ENCODE measurements around the gene RNF181. TPM values are rescaled to one million over a fixed set of nuclear protein-coding genes. Genes with fewer than 3 reads are reported as not detected.
"Not testable (repeated sequence)": the region's sequence is repeated elsewhere in the genome, so short reads cannot be mapped to it uniquely, and the experiment has no call there.

Gene RNF181
- total RNA-seq, 1 experiment from 2014 or later: 78.5 TPM

DNA sequence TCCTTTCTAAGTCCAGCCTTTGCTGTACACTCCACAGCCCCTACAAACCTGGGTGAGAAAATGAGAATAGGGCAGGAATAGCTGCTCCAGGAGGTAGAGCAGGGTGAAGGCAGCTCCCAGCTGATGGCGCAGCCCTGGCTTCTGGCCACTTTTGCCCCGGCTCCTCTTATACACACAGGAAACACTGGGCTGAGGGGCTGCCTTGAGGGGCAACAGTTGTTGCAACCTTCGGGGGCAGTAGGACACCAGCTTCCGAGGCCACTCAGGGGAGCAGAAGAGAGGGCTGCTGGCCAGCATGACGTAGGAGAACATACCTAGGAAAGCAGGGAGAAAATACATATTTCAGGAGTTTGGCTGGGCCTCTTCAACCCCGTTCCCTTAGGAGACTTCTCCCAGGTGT is 42.4 kb upstream of the RNF181 start:
- Histone ChIP-seq H3K27me3 (replicated peaks; ENCODE audit: insufficient read depth, low read depth, low read length, poor library complexity) (no peaks in the 10 kb centered on the region), H3K4me1 (ENCODE audit: insufficient read depth, low read length, poor library complexity, severe bottlenecking) (no peaks in the 10 kb centered on the region), H3K27ac (ENCODE audit: low read depth, low read length, poor library complexity, severe bottlenecking) (no peak overlapping the region), H3K4me3 (ENCODE audit: low read depth, low read length, poor library complexity, severe bottlenecking) (no peak overlapping the region), H3K36me3 (ENCODE audit: insufficient read depth, low read length, poor library complexity, severe bottlenecking) (peaks cover 64% of the 10 kb centered on the region), H3K9me3 (ENCODE audit: low read depth, low read length, poor library complexity, severe bottlenecking) (no peaks in the 10 kb centered on the region)
- intact Hi-C loops (cut with micrococcal nuclease; ENCODE audit: unreplicated experiment): loop anchor here (2.0 to 10.0 kb wide), 2 partner anchors 252 to 488 kb away; no protein-coding TSS in a partner anchor
- DNase-seq (ENCODE audit: low spot score): no peak
- TF ChIP-seq, protein P1, sequence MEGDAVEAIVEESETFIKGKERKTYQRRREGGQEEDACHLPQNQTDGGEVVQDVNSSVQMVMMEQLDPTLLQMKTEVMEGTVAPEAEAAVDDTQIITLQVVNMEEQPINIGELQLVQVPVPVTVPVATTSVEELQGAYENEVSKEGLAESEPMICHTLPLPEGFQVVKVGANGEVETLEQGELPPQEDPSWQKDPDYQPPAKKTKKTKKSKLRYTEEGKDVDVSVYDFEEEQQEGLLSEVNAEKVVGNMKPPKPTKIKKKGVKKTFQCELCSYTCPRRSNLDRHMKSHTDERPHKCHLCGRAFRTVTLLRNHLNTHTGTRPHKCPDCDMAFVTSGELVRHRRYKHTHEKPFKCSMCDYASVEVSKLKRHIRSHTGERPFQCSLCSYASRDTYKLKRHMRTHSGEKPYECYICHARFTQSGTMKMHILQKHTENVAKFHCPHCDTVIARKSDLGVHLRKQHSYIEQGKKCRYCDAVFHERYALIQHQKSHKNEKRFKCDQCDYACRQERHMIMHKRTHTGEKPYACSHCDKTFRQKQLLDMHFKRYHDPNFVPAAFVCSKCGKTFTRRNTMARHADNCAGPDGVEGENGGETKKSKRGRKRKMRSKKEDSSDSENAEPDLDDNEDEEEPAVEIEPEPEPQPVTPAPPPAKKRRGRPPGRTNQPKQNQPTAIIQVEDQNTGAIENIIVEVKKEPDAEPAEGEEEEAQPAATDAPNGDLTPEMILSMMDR (conservative IDR thresholded peaks at IDR 0.05; ENCODE audit: low read depth, low read length): no peak
- TF ChIP-seq EZH2 (IDR thresholded peaks at IDR 0.05; ENCODE audit: borderline replicate concordance, low read depth, low read length, poor library complexity, severe bottlenecking): no peak
- no TSS peak for BruUV-seq (replicated peaks)
- ChIA-PET POLR2A (ENCODE audit: low non-redundant PET) (no interaction called here), CTCF (interaction anchor here (0.5 kb wide), 1 partner anchor 100 kb away, joined by 4 read pairs; no protein-coding TSS in a partner anchor)

DNA sequence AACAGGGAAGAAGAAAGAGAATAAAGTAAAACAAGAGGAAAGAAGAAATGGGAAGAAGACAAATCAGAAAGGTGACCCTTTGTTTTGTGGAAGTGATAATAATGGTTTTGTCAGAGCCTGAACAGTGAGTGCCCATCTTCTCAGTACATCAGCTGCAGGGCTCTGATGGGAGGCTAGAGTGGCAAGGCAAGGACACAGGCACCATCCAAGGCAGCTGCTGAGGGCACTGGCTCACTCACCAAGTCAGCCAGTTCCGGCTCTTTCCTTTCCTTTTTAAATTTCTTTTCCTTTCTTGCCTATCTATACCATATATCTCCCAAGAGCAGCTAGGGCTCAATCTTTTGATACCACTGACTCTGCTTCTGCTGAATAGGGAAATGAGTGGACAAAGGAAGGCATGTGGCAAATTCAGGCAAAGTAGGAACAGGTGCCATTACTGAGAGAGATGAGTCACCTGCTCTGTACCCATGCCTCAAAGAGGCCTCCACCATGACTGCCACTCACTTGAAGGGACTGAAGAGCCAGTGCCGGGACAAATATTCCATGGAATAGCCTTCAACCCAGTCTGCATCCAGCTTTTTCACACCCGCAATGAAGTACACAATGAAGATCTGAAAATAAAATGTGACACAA is 40.4 kb upstream of the RNF181 start:
- H3K27ac ChIP-seq (ENCODE audit: low read depth, low read length, poor library complexity, severe bottlenecking): no peak overlapping the region
- H3K4me3 ChIP-seq (ENCODE audit: low read depth, low read length, poor library complexity, severe bottlenecking): no peak overlapping the region
- POLR2A ChIA-PET (ENCODE audit: low non-redundant PET): no interaction called here
- H3K4me1 ChIP-seq (ENCODE audit: insufficient read depth, low read length, poor library complexity, severe bottlenecking): peaks cover 4% of the 10 kb centered on the region
- no peaks in the 10 kb centered on the region for H3K27me3 ChIP-seq (replicated peaks; ENCODE audit: insufficient read depth, low read depth, low read length, poor library complexity)
- no TSS peak for BruUV-seq (replicated peaks)
- H3K36me3 ChIP-seq (ENCODE audit: insufficient read depth, low read length, poor library complexity, severe bottlenecking): peaks cover 62% of the 10 kb centered on the region
- no peak for TF ChIP-seq EZH2 (IDR thresholded peaks at IDR 0.05; ENCODE audit: borderline replicate concordance, low read depth, low read length, poor library complexity, severe bottlenecking)
- TF ChIP-seq, protein P1 (conservative IDR thresholded peaks at IDR 0.05; ENCODE audit: low read depth, low read length): no peak
- CTCF ChIA-PET: no interaction called here
- H3K9me3 ChIP-seq (ENCODE audit: low read depth, low read length, poor library complexity, severe bottlenecking): no peaks in the 10 kb centered on the region
- no peak for DNase-seq (ENCODE audit: low spot score)
- intact Hi-C loops (cut with micrococcal nuclease; ENCODE audit: unreplicated experiment): loop anchor here (10.0 kb wide), 1 partner anchor 490 kb away; no protein-coding TSS in a partner anchor

DNA sequence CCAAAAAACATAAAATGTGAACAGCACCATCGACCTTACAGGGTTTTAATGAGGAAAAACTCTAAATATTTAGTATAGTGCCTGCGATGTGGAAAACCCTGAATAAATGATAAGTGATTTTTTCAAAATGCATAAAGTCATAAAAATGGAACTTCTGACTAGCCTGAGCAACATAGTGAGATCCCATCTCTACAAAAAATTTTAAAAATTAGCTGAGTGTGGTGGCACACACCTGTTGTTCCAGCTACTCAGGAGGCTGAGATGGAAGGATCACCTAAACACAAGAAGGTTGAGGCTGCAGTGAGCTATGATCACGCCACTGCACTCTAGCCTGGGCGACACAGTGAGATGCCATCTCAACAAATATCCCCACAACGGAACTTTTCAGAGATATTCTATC is 38.4 kb upstream of the RNF181 start:
- no peak for DNase-seq (ENCODE audit: low spot score)
- intact Hi-C loops (cut with micrococcal nuclease; ENCODE audit: unreplicated experiment): loop anchor here (10.0 kb wide), 1 partner anchor 492 kb away; no protein-coding TSS in a partner anchor
- no peak overlapping the region for H3K27ac ChIP-seq (ENCODE audit: low read depth, low read length, poor library complexity, severe bottlenecking)
- ChIA-PET CTCF (no interaction called here), POLR2A (ENCODE audit: low non-redundant PET) (no interaction called here)
- no peaks in the 10 kb centered on the region for H3K27me3 ChIP-seq (replicated peaks; ENCODE audit: insufficient read depth, low read depth, low read length, poor library complexity)
- no TSS peak for BruUV-seq (replicated peaks)
- H3K4me1 ChIP-seq (ENCODE audit: insufficient read depth, low read length, poor library complexity, severe bottlenecking): peaks cover 11% of the 10 kb centered on the region
- H3K9me3 ChIP-seq (ENCODE audit: low read depth, low read length, poor library complexity, severe bottlenecking): no peaks in the 10 kb centered on the region
- H3K4me3 ChIP-seq (ENCODE audit: low read depth, low read length, poor library complexity, severe bottlenecking): no peak overlapping the region
- peaks cover 42% of the 10 kb centered on the region for H3K36me3 ChIP-seq (ENCODE audit: insufficient read depth, low read length, poor library complexity, severe bottlenecking)
- TF ChIP-seq EZH2 (IDR thresholded peaks at IDR 0.05; ENCODE audit: borderline replicate concordance, low read depth, low read length, poor library complexity, severe bottlenecking): no peak

DNA sequence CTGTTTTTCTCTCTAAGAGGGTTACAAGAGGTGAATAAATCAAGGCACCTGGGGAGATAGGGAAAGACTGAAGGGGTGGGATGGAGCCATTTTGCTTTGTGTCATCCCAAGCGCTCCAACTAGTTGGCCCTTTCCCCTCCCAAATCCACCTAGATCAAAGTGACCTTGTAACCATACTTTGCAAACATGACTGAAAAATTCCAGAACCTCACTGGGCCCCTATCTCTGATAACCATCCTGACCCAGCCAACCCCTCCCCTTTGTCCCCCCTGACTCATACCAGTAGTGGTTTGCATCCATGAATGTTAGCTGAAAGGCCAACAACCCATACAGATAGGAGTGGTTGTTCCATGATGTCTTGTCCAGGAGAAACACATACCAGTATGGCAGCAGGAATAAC is 37.4 kb upstream of the RNF181 start:
- TF ChIP-seq, protein P1 (conservative IDR thresholded peaks at IDR 0.05; ENCODE audit: low read depth, low read length): no peak
- no peak for TF ChIP-seq EZH2 (IDR thresholded peaks at IDR 0.05; ENCODE audit: borderline replicate concordance, low read depth, low read length, poor library complexity, severe bottlenecking)
- no peak overlapping the region for H3K27ac ChIP-seq (ENCODE audit: low read depth, low read length, poor library complexity, severe bottlenecking)
- ChIA-PET CTCF (no interaction called here), POLR2A (ENCODE audit: low non-redundant PET) (no interaction called here)
- H3K27me3 ChIP-seq (replicated peaks; ENCODE audit: insufficient read depth, low read depth, low read length, poor library complexity): no peaks in the 10 kb centered on the region
- intact Hi-C loops (cut with micrococcal nuclease; ENCODE audit: unreplicated experiment): loop anchor here (10.0 kb wide), 1 partner anchor 493 kb away; no protein-coding TSS in a partner anchor
- no TSS peak for BruUV-seq (replicated peaks)
- H3K4me3 ChIP-seq (ENCODE audit: low read depth, low read length, poor library complexity, severe bottlenecking): no peak overlapping the region
- H3K36me3 ChIP-seq (ENCODE audit: insufficient read depth, low read length, poor library complexity, severe bottlenecking): peaks cover 34% of the 10 kb centered on the region
- H3K9me3 ChIP-seq (ENCODE audit: low read depth, low read length, poor library complexity, severe bottlenecking): no peaks in the 10 kb centered on the region
- no peak for DNase-seq (ENCODE audit: low spot score)
- peaks cover 15% of the 10 kb centered on the region for H3K4me1 ChIP-seq (ENCODE audit: insufficient read depth, low read length, poor library complexity, severe bottlenecking)

DNA sequence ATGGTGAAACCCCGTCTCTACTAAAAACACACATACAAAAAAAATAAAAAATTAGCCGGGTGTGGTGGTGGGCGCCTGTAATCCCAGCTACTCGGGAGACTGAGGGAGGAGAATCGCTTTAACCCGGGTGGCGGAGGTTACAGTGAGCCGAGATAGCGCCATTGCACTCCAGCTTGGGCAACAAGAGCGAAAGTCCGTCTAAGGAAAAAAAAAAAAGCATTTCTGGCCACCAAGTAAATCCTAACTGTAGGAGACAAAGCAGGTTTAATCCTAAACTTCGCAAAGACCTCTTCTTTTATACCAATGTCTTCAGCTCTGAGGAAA is 35.2 kb upstream of the RNF181 start:
- intact Hi-C loops (cut with micrococcal nuclease; ENCODE audit: unreplicated experiment); BruUV-seq (replicated peaks); H3K27me3 ChIP-seq (replicated peaks; ENCODE audit: insufficient read depth, low read depth, low read length, poor library complexity); DNase-seq (ENCODE audit: low spot score); H3K9me3 ChIP-seq (ENCODE audit: low read depth, low read length, poor library complexity, severe bottlenecking): not testable (repeated sequence)
- ChIA-PET POLR2A (ENCODE audit: low non-redundant PET) (interaction anchor here (0.7 kb wide), 3 partner anchors 35 to 146 kb away, joined by 5 to 7 read pairs (median 7); partner anchors contain the start of gene RNF181), CTCF (interaction anchor here (2.0 kb wide), 1 partner anchor 8 kb away, joined by 10 read pairs; no protein-coding TSS in a partner anchor)
- H3K36me3 ChIP-seq (ENCODE audit: insufficient read depth, low read length, poor library complexity, severe bottlenecking): peaks cover 21% of the 10 kb centered on the region
- H3K4me3 ChIP-seq (ENCODE audit: low read depth, low read length, poor library complexity, severe bottlenecking): peak overlapping the region; percentile 63
- peak overlapping the region; percentile 79 for H3K27ac ChIP-seq (ENCODE audit: low read depth, low read length, poor library complexity, severe bottlenecking)
- peaks cover 15% of the 10 kb centered on the region for H3K4me1 ChIP-seq (ENCODE audit: insufficient read depth, low read length, poor library complexity, severe bottlenecking)
